ENCODE measurements around the gene TPPP3.

Gene TPPP3

DNA sequence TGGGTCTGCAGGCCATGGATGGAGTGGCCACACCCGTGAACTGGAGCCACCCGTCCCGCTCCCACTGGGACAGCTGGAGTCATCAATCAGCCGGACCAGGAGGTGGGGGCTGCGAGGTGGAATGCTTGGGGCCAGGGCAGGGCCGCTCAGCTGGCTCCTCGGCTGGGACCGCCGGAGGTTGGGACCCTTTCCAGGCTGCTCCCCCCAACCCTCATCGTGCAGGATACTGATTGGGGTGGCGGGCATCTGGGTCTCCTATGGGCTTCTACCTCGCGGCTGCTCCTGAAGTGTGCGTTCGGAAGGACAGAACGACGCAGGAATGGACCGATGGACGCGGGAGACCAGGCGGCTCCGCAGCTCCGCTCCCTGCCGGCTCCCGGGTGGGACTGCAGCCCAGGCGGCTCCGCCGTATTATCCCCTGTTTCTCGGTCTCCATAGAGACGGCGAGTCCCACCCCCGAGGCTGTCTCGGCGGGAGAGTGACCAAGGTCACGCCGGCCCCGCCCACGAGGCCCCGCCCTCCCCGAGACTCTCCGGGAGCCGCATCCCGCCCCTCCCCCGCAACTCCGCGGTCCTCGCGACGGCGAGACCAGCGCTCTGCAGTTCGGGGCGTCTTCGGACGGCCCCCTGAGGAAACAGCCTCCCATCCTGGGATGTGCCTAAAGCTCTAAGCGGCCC is at the start of gene TPPP3:
Gene TPPP3, minus strand, starts transcription at position 388 of the 677 bp plus-strand sequence. CDS start 2,387 bp downstream, outside the sequence.
- DNase-seq (ENCODE audit: low spot score) = peak; percentile 82

GRCh38 chr16:67442581-67443255 is 49.4 kb upstream of the TPPP3 start:
- no peak for DNase-seq (ENCODE audit: low spot score)

- DNase-seq (ENCODE audit: low spot score) = no peak
Observed at GRCh38 chr16:67441907-67442306, 48.6 kb upstream of the TPPP3 start.

DNA sequence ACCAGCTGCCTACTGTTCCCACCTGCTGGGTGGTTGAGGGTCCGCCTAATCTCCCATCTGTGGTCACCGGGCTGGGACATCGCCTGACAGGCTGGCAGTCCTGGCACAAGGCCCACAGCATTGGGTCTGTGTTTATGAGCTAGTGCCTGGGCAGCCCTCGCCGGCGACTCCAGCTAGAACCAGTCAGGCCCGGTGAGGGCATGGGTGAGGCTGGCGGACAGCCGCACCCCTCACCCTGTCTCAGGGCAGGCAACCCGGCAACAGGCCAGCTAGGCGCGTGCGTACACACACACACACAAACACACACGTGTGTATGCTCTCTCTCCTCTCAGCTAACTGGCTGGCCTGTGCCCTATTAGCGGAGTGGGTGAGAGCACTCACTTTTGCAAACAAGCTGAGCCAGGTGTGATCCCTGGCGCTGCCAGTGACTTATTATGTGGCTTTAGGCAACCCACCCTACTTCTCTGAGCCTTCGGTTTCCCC is 48.0 kb upstream of the TPPP3 start:
- DNase-seq (ENCODE audit: low spot score) = peak; percentile 51

DNA sequence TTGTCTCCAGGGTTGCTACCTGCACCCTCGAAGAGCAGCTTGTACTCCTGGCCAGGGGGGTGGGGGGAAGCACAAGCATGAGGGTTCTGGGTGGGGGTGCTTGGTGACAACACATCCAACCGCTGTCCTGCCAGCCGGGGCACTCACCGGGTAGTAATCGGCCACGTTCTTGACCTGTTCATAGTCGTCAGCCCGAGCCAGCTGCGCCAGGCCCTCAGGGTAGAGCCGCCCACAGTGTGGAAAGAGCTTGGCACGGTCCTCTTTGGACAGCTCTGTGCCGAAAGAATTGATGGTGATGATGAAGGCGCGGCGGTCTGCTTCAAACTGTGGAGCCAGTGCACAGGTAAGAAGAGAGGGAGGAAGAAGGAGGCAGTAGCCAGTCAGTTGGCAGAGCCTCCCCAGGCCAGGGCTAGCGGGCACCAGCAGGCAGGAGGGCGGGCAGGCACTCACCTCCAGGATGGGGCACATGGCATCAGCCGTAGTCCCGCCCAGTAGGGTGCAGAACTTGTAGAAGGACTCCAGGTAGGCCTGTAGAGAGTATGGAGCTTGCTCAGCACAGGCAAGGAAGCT is 45.6 kb upstream of the TPPP3 start:
- no peak for DNase-seq (ENCODE audit: low spot score)

- DNase-seq (ENCODE audit: low spot score) = no peak
Observed at GRCh38 chr16:67438098-67438791, 44.9 kb upstream of the TPPP3 start.

GRCh38 chr16:67437513-67437912 is 44.2 kb upstream of the TPPP3 start:
- no peak for DNase-seq (ENCODE audit: low spot score)

DNA sequence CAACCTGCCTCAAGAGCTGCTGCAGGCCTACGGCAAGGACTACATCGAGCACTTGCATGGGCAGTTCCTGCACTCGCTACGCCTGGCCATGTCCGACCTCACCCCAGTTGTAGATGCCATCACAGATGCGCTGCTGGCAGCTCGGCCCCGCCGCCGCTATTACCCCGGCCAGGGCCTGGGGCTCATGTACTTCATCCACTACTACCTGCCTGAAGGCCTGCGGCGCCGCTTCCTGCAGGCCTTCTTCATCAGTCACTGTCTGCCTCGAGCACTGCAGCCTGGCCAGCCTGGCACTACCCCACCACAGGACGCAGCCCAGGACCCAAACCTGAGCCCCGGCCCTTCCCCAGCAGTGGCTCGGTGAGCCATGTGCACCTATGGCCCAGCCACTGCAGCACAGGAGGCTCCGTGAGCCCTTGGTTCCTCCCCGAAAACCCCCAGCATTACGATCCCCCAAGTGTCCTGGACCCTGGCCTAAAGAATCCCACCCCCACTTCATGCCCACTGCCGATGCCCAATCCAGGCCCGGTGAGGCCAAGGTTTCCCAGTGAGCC is 43.4 kb upstream of the TPPP3 start:
- DNase-seq (ENCODE audit: low spot score) = no peak

- DNase-seq (ENCODE audit: low spot score) = no peak
Observed at GRCh38 chr16:67435758-67436164, 42.5 kb upstream of the TPPP3 start.

DNA sequence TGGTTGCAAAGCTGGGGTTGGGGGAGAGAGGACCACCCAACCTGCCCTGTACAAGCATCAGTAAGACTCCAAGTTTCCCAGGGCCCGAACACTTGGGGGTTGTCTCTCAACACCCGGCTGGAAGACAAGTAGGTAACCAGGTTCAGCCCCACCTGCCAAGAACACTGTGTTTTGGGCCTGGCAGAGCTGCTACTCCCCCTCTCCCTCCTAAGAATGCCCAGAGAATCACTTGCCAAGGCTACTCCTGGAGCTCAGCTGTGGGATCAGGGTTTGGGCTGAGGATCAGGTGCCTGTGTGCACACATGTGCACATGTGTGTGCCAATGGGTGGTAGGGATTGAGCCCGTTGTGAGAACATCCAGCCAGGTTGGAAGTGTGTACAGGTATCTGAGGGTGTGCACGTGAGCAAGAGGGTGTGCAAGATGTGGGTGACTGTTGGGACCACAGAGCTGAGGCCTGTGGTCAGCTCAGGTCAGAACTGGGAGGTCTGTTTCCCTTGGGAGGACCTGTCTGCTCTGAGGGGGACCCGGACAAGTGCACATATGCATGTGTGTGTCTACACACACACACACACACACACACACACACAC is 39.9 kb upstream of the TPPP3 start:
- no peak for DNase-seq (ENCODE audit: low spot score)

DNA sequence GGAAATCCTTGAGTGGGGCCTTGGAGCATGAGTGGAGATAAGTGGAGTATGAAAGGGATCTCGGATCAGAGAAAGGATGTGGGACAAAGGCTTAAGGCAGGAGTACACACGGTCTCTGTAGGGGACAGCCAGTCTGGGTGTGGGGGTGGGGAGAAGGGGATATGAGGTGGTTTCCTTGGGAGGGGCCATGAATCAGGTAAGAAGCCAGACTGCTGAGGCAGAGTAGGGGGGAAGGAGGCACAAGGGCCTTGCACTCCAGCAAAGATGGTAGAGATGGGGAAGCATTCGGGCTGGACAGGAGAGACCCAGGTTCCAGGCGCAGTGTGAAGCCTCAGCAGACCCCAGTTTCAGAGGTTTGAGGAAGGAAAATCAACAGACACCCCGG is 39.2 kb upstream of the TPPP3 start:
- DNase-seq (ENCODE audit: low spot score) = no peak

DNA sequence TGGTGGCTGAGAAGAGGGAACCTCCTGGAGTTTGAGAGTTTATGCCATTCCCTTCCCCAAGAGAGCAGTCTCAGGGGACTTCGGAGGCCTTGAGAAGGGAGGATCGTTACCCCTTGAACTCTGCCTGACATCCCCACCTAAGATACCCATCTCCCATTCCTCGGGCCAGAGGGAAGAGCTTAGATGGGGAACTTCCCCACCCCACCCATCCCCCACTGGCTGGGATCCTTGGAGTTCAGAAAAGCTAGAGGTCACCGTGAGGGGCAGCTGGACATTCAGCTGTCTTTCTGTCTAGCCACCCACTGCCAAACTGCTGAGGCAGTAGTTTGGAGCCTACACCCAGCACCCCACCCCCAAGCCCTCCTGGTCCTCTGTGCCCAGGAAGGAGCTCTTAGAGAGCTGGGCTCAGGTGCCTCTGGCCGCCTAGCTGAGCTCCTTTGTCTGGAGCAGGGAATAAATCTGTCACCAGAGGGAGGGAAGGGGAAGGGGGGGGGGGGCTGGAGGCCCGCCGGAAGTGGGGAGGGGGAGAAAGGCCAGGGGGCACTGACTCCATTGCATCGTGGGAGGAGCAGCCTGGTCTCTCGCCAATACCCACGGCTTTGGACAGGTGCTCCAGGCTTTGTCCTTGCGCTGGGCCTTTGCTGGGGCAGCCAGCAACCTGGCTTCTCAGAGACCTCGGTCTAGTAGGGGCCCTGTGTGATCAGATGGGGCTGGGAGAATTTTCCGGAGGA is 38.6 kb upstream of the TPPP3 start:
- no peak for DNase-seq (ENCODE audit: low spot score)

DNA sequence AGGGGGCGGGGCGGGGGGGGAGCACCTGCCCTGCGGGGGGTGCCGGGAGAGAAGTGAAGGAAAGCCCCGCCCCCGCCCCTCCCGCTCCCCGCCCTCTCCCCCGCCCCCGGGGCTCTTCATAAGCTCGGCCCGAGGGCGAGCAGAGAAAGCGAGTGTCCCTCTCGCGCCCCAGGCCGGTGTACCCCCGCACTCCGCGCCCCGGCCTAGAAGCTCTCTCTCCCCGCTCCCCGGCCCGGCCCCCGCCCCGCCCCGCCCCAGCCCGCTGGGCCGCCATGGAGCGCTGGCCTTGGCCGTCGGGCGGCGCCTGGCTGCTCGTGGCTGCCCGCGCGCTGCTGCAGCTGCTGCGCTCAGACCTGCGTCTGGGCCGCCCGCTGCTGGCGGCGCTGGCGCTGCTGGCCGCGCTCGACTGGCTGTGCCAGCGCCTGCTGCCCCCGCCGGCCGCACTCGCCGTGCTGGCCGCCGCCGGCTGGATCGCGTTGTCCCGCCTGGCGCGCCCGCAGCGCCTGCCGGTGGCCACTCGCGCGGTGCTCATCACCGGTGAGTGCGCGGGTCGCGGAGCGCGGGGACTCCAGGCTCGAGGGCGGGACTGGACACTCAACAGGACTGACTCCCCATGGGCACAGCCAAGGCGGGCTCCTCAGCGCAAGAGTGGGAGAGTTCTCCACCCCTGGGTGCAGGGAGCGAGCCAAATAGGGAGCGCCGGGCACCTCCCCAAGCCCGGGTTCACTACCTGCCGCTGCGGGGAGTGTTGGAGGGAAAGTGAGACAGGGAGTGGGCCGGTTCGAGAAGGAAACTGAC is 37.9 kb upstream of the TPPP3 start, which contains the start of gene HSD11B2:
Gene HSD11B2, plus strand, starts transcription at position 145 of the 798 bp plus-strand sequence. Its CDS starts 128 bp downstream, at position 273.
- no peak for DNase-seq (ENCODE audit: low spot score)

DNA sequence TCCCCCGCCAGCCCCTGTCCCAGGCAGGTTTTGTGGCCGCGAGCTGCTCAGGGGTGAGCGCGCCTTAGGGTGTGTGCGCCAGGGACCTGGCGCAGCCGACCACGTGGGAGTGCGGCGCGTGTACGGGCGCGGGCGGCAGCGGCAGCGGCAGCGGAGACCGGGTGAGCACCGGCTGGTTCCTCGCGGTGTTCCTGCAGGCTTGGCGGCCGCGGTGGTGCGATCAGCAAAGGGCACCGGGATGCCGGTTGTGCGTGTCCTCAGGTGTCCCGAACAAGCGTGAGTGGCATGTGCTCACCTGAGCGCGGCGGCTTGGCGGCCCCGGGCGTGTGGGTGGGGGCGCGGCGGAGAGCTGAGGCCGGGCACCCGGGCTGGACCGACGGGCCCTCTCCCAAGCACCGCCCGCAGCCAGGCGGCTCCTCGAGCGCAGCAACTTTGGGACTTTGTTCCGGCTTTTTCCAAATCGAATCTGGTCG is 37.2 kb upstream of the TPPP3 start:
- DNase-seq (ENCODE audit: low spot score) = no peak

DNA sequence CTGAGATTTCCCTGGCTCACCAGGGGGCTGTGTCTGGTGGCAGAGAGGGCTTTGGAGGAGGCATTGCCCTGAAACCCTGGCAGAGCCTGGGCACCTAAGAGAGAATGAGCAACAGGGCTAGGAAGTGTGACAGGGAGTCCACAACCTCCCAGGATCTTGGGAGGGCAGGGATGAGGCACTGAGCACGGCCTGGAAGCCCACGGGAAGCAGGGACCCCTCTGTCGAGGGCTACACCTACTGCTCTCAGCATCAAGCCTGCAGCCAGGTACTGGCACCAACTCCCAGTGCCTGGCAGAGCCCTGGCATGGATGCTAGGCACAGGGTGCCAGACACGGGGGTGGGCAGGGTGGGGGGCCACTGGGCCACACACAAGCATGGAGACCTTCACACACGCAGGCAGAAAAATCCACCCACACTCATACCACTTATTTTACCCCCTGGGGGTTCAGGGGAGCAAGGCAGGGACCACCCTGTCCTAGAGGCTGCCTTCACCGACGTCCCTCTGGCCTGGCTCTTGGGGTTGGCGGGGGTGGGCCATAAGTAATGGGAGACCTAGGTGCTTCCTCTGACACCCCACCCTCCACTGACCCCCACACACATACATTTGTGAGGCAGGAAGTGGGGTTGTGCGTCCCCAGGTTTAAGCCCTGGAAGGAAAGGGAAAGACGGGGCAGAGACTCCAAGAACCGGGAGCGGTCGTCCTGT is 36.7 kb upstream of the TPPP3 start:
- DNase-seq (ENCODE audit: low spot score) = no peak

DNA sequence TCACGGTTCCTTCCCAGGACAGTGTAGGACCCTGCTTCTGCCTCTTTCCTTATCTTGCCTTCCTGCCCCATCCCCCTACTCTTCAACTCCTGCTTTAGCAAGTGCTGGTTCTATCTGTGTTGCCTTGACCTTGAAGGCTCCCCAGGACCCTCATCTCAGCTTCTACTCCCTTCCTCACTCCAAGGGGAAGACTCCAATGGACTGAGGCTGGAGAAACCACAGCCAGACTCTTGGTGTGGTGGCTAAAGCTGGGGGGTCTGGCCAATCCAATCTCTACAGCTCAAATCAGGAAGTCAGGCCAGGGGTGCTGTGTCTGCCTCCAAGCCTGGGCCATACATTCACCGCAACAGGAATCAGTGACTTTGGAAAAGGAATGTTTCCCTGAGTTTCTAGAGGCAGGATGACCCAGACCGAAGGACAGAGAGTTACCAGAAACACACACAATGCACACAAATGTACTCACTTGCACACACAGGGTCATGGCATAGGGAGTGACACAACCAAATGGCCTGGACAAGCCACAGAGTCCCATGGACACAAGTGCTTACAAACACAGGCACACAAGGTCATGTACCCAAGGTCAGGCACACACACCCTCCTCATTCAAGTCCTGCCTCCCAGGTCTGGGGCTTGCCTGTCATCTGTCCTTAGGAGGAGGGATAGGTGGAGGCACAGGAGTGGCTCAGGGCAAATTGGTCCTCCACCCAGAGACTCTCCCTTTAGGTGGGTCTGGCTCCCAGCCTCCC is 35.9 kb upstream of the TPPP3 start:
- DNase-seq (ENCODE audit: low spot score) = no peak

DNA sequence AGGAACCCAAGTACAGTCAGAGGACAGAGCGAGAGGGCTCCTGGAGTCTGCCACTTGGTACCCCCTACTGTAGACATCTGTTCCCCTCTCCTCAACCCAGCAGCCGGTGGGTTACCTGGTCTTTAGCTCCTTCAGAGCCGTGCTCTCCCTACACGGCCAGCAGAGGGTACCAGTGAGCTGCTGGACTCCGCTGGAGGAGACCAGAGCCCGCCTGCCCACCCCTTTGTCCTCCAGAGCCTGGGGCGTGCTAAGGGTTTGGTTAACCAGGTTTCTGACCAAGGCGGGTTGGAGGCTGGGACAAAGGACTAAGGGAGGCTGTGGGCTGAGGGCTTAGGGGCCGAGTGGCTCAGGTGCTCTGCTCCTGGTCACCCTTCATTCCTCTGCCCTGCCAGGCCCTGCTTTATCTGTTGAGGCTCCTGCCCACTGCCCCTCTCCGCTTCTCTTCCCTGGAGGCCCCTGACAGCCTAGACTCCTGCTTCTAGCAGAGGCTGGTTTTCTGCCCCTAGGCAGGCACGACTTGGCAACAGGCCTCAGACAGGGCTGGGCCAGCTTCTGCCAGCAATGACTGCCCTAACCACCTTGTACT is 34.9 kb upstream of the TPPP3 start:
- no peak for DNase-seq (ENCODE audit: low spot score)

DNA sequence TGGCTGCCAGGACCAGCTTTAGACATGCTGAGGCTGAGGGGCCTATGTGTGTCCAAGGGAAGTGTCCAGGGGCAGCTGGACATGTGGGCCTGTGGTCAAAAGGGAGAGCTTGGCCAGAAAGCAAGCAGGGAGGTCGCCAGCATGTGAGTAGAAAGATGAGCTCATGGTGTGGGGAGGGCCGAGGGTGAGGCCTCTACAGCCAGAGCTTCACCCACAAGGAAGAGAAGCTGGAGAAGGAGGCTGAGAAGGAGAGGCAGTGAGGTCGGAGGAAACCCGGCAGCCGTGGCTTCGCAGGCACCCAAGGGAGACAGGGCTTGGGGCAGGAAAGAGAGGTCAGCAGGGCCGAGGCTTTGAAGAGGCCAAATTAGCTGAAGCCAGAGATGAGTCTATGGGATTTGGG is 33.7 kb upstream of the TPPP3 start:
- no peak for DNase-seq (ENCODE audit: low spot score)

Measured in pons (tissue), 1 donor.